ENCODE results near the gene B9D1.

Gene B9D1

DNA sequence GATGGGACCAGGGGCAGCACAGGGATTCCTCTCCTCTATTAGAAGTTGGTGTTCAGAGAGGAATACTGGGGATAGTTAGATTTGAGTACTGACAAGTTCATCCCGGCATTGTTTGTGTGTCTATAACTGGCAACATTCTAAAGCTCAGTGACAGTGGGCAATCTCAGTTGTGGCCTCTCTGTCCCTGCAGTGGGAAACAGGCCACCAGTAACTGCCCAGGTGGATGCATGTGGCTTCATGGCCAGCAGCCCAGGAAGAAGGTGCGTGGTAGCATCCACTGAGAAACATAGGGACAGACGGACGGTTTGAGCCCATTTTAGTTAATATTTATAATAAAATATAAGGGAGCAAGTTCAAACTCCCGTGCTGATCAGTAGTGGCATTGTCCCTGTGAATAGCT lies 51.5 kb downstream of the B9D1 start:
- TF ChIP-seq ZNF274 (IDR thresholded peaks at IDR 0.05; ENCODE audit: low read depth, low read length): no peak
- no peak overlapping the region for H3K4me3 ChIP-seq (ENCODE audit: low read length)

GRCh38 chr17:19310151-19310550 lies 52.4 kb downstream of the B9D1 start:
- TF ChIP-seq ZNF274 (IDR thresholded peaks at IDR 0.05; ENCODE audit: low read depth, low read length): no peak
- no peak overlapping the region for H3K4me3 ChIP-seq (ENCODE audit: low read length)

- TF ChIP-seq ZNF274 (IDR thresholded peaks at IDR 0.05; ENCODE audit: low read depth, low read length): no peak
- H3K4me3 ChIP-seq (ENCODE audit: low read length): no peak overlapping the region
These were observed 52.8 kb downstream of the B9D1 start for GRCh38 chr17:19309701-19310100.

- no peak for TF ChIP-seq ZNF274 (IDR thresholded peaks at IDR 0.05; ENCODE audit: low read depth, low read length)
- H3K4me3 ChIP-seq (ENCODE audit: low read length): no peak overlapping the region
These were observed 54.1 kb downstream of the B9D1 start for GRCh38 chr17:19308398-19308797.

DNA sequence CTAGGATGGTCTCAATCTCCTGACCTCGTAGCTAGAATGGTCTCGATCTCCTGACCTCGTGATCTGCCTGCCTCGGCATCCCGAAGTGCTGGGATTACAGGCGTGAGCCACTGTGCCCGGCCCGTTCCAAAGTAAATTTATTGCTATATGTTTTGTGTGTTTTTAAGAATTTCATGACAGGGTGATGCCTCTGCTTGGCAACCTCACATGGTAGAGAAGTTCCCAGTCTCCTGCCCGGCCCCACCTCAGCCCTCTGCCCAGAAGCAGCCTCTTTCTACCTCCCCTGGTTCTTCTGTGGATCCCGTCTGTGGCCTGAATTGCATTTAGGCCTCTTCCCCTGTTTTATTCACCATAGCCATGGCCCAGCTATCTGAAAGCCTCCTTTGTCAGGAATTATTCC lies 55.0 kb downstream of the B9D1 start:
- no peak for TF ChIP-seq ZNF274 (IDR thresholded peaks at IDR 0.05; ENCODE audit: low read depth, low read length)

GRCh38 chr17:19306160-19307111 lies 56.1 kb downstream of the B9D1 start:
- TF ChIP-seq ZNF274 (IDR thresholded peaks at IDR 0.05; ENCODE audit: low read depth, low read length): no peak
- no peak overlapping the region; the same call in 1 of the 2 replicates for H3K4me3 ChIP-seq (ENCODE audit: low read length)

More for the DNA sequence above, 55.0 kb downstream of the B9D1 start:
- H3K4me3 ChIP-seq (ENCODE audit: low read length): no peak overlapping the region

GRCh38 chr17:19305761-19306159 lies 56.8 kb downstream of the B9D1 start:
- TF ChIP-seq ZNF274 (IDR thresholded peaks at IDR 0.05; ENCODE audit: low read depth, low read length): no peak

GRCh38 chr17:19305256-19305655 lies 57.3 kb downstream of the B9D1 start:
- no peak for TF ChIP-seq ZNF274 (IDR thresholded peaks at IDR 0.05; ENCODE audit: low read depth, low read length)
- H3K4me3 ChIP-seq (ENCODE audit: low read length): no peak overlapping the region

More at GRCh38 chr17:19305761-19306159, 56.8 kb downstream of the B9D1 start:
- no peak overlapping the region for H3K4me3 ChIP-seq (ENCODE audit: low read length)

- no peak for TF ChIP-seq ZNF274 (IDR thresholded peaks at IDR 0.05; ENCODE audit: low read depth, low read length)
- H3K4me3 ChIP-seq (ENCODE audit: low read length): no peak overlapping the region
These were observed 57.8 kb downstream of the B9D1 start for GRCh38 chr17:19304751-19305150.

DNA sequence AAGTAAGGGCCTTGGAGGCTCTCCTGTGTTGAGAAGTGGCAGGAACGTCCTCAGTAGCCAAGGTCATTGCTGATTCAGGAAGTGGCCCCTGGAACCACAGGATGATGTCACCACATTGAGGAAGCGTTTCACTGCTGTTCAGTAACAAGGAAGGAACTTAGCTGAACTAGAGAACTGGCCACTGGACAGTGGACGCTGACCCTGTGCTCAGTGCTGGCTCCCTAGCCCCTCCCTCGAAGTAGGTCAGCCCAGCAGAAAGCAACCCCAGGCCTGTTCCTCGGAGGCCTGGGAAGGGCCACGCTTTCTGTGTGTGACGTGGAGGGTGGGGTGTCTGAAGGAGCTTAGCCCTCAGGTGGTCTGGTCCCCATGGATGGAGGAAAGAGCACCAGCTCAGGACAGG lies 58.3 kb downstream of the B9D1 start:
- H3K4me3 ChIP-seq (ENCODE audit: low read length): no peak overlapping the region
- no peak for TF ChIP-seq ZNF274 (IDR thresholded peaks at IDR 0.05; ENCODE audit: low read depth, low read length)

- TF ChIP-seq ZNF274 (IDR thresholded peaks at IDR 0.05; ENCODE audit: low read depth, low read length): no peak
These were observed 59.2 kb downstream of the B9D1 start for GRCh38 chr17:19303367-19303776.

DNA sequence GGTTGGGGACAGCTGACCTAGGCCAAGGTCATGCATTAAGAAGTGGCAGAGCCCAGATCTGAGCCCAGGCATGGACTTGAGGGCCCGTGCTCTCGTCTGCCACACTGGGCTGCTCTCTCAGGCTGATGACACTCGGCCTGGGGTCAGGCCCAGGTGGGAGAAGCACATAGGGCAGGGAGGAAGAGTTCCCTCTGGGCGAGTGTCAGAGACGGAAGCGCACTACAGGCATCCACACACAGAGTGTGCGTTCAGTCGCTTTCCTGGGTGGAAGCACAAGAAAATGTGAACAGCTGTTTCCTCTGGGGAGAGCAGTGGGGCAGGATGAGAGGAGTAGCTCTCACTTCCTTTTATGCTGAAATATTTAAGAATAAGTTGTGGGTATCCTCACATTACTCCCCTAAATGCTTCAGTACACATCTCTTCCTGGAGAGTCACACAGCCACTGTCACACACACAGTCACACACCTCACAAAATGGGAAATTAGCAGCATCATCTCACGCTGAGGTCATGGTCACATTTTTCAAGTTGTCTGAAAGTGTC lies 59.7 kb downstream of the B9D1 start:
- no peak overlapping the region for H3K4me3 ChIP-seq (ENCODE audit: low read length)
- TF ChIP-seq ZNF274 (IDR thresholded peaks at IDR 0.05; ENCODE audit: low read depth, low read length): no peak

More at GRCh38 chr17:19303367-19303776, 59.2 kb downstream of the B9D1 start:
- no peak overlapping the region for H3K4me3 ChIP-seq (ENCODE audit: low read length)

DNA sequence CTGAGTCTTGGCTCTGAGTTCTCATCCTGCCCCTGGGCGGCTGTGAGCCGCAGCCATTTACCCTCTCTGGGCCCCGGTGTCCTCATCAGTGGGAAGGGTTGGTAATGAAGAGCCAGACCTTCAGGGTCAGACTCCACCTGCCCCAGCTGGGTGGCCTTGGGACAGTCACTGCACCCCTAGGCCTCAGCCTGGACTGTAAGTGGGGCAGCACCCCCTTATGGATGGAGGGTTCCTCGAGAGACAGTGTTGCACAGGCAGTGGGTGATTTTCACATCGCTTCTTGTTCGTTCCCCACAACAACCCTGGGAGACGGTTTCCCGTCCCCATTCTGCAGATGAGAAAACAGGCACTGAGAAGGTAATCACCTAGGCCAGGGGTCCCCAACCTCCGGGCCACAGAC lies 60.5 kb downstream of the B9D1 start:
- TF ChIP-seq ZNF274 (IDR thresholded peaks at IDR 0.05; ENCODE audit: low read depth, low read length): no peak
- H3K4me3 ChIP-seq (ENCODE audit: low read length): no peak overlapping the region

GRCh38 chr17:19301274-19301951 lies 61.1 kb downstream of the B9D1 start:
- no peak for TF ChIP-seq ZNF274 (IDR thresholded peaks at IDR 0.05; ENCODE audit: low read depth, low read length)
- no peak overlapping the region for H3K4me3 ChIP-seq (ENCODE audit: low read length)

GRCh38 chr17:19299866-19300265 lies 62.7 kb downstream of the B9D1 start:
- H3K4me3 ChIP-seq (ENCODE audit: low read length): no peak overlapping the region
- TF ChIP-seq ZNF274 (IDR thresholded peaks at IDR 0.05; ENCODE audit: low read depth, low read length): no peak
